Cardiac fibroblast (primary cell): ENCODE data around the gene NSFL1C.

Source experiments
- DNase-seq, 2 donors: peaks; one replicate each; pipeline versions ENCODE4 v3.0.0 to v3.0.0-alpha.2; 2010; ENCODE audit warnings: low read depth in 2 of 2
- H3K4me3 ChIP-seq, 2 donors: replicated peaks in 1 of 2; 1 replicate in 1 of 2; 2 replicates in 1 of 2; pipeline ENCODE4 v1.5.1; 2011; ENCODE audit warnings: low read depth in 2 of 2, low read length in 2 of 2, mild to moderate bottlenecking in 2 of 2, moderate library complexity in 1 of 2
- CTCF ChIP-seq: IDR thresholded peaks from one replicate; pipeline ENCODE4 v1.5.1; 2011; ENCODE audit warnings: low read depth, mild to moderate bottlenecking, low read length, inconsistent platforms

NSFL1C gene

GRCh38 chr20:1396264-1396663, 70.4 kb downstream of the NSFL1C start:
- no peak overlapping the region for H3K4me3 ChIP-seq
- no peak for DNase-seq
- TF ChIP-seq CTCF = no peak

- no peak for TF ChIP-seq CTCF
- DNase-seq = no peak
- H3K4me3 ChIP-seq = no peak overlapping the region
These were observed 72.0 kb downstream of the NSFL1C start for GRCh38 chr20:1394686-1395085.

GRCh38 chr20:1393507-1393882, 73.2 kb downstream of the NSFL1C start:
- TF ChIP-seq CTCF = no peak
- H3K4me3 ChIP-seq = peak overlapping the region; percentile 48 to 94
- DNase-seq = no peak

GRCh38 chr20:1392693-1393506, 73.7 kb downstream of the NSFL1C start, which contains the start of gene FKBP1A:
FKBP1A (minus strand) TSS chr20:1393054; CDS start chr20:1392998, 56 bp downstream.
- peak; percentile 88 to 94 for DNase-seq
- H3K4me3 ChIP-seq = peak within 1 kb of the TSS; percentile 86 to 94
- TF ChIP-seq CTCF = no peak

- TF ChIP-seq CTCF = no peak
- DNase-seq = no peak
- H3K4me3 ChIP-seq = peak overlapping the region; percentile 86 to 94
These were observed 74.3 kb downstream of the NSFL1C start for GRCh38 chr20:1392443-1392692.
